Esophagus squamous epithelium (tissue), 4 donors: ENCODE results near the gene PTPN20.

Experiments used
- CTCF ChIP-seq, 6 experiments: fragments of 450-650 bp in 4 of 6; fragments of 200-600 bp in 2 of 6; sonication (generic) in 2 of 6; IDR thresholded peaks; one replicate each; pipeline ENCODE4 v1.5.1; 2016 to 2019; ENCODE audit warnings: antibody characterized with exemption in 6 of 6, mild to moderate bottlenecking in 4 of 6, moderate library complexity in 4 of 6
- POLR2A ChIP-seq, 4 donors: fragments of 450-650 bp; IDR thresholded peaks; one replicate each; pipeline ENCODE4 v1.6.1; 2017; ENCODE audit warnings: antibody characterized with exemption in 4 of 4, mild to moderate bottlenecking in 4 of 4, moderate library complexity in 3 of 4

GRCh38 chr10:47040041-47040491, 128.8 kb downstream of the PTPN20 start:
- TF ChIP-seq CTCF (IDR thresholded peaks at IDR 0.05) (no peak), POLR2A (IDR thresholded peaks at IDR 0.05) (no peak)
